Measurements from ENCODE around the gene C4orf51.
A peak's percentile ranks its signal among the peaks of the same experiment; 100 is the strongest.
"Not testable (repeated sequence)": the region's sequence is repeated elsewhere in the genome, so short reads cannot be mapped to it uniquely, and the experiment has no call there.

C4orf51 gene

DNA sequence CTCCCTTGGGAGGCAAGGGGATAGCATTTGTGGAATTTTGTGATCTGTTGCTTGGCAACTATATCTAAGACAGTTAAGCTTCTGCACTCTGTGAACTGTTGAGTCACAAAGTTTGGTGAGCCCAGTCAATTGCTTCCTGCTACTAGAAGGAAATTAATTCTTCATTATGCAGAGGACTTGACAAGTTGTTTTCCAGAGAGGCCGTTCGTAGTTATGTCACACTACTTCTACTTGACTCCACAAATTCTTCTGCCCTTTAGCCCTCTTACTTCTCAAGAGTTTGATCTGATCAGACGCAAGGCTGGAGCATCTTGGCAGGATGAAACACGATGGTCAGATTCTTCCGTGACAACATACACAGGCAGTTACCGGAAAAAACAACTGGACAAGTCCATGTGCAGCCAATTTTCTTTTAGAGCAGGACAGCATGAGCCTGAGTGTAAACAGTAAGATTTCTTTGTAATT, at the start of gene C4orf51:
Gene C4orf51, plus strand, starts transcription at position 156 of the 465 bp plus-strand sequence. Its CDS starts 58 bp downstream, at position 214.
- peak; percentile 80 for DNase-seq (ENCODE audit: low read depth, low spot score)

DNA sequence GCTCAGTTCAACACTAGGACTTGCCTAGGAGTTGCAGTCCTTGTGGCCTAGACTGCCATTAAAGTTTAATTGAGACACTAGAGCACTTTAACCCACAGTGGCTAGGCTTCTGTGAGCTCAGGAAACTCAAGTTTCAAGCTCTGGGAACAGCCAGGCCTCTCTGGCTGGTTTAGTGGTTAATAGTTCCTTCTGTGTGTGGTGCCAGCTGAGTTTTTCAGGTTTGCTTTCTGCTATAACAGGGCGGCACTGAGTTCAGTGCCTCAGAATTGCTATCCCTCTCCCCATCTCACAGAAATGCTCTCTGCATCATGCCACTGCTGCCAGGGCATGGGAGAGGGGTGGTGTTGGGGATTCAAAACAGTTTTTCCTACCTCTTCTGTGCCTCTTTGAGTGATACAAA, 44.8 kb upstream of the C4orf51 start:
- no peak for DNase-seq (ENCODE audit: low read depth, low spot score)

DNA sequence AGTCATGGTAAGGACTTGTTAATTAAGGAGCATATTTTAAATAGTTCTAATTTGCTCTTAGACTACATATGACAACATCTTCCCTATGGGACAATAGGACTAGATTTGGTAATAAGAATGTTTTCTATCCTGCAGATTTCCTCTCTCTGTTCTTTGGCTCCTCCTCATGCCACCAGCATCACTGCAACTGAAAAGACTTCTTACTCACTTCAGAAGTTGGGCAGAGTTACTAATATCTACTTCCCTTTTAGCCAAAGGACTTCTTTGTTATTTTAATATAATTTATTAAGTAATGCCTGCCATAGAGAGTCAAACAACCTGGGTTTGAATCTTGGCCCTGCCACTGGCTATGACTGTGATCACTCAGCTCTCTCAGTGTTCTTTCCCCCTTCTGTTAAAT, 44.3 kb upstream of the C4orf51 start:
- DNase-seq (ENCODE audit: low read depth, low spot score), result no peak

DNA sequence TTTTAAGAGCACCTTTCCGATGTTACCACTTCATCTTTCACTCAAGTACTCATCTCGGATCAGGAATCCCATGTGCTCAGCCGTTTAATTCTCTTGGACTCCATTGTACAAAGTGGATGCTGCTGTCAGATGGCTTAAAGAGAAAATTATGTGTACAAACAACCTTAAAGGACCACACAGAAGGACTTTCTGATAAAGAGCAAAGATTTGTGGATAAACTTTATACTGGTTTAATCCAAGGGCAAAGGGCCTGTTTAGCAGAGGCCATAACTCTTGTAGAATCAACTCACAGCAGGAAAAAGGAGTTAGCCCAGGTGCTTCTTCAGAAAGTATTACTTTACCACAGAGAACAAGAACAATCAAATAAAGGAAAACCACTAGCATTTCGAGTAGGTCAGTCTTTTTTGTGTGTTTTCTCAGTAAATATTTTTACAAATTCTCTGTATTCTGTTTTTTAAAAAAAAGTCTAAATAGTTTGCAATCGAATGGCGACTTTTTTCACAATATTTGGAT, 40.7 kb upstream of the C4orf51 start:
- no peak for DNase-seq (ENCODE audit: low read depth, low spot score)

DNA sequence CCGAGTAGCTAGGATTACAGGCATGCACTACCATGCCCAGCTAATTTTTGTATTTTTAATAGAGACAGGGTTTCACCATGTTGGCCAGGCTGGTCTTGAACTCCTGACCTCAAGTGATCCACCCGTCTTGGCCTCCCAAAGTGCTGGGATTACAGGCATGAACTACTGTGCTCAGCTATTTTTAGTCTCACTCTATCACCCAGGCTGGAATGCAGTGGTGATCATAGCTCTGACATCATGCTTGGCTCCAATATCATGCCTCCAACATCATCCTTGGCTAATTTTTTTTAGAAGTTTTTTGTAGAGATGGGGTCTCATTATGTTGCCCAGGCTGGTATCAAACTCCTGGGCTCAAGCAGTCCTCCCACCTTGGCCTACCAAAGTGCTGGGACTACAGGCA, 39.7 kb upstream of the C4orf51 start:
- peak; percentile 74 for DNase-seq (ENCODE audit: low read depth, low spot score)

DNA sequence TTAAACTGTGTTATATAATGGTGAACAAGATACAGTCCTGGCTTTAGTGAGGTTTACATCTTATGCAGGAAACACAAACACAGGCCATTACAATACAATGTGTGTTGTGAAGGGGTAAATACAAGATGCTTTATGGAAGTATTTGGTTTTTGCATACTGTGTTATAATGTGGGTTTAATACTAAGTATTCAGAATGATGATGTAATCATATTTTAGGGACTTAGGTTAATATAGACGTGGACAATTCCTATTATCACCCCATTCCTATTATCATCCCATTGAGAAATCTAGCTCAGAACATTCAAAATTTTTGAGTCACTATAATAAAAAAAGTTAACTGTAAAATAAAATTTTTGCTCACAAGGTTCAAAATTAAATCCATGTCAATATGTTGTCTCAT, 36.7 kb upstream of the C4orf51 start:
- no peak for DNase-seq (ENCODE audit: low read depth, low spot score)

DNA sequence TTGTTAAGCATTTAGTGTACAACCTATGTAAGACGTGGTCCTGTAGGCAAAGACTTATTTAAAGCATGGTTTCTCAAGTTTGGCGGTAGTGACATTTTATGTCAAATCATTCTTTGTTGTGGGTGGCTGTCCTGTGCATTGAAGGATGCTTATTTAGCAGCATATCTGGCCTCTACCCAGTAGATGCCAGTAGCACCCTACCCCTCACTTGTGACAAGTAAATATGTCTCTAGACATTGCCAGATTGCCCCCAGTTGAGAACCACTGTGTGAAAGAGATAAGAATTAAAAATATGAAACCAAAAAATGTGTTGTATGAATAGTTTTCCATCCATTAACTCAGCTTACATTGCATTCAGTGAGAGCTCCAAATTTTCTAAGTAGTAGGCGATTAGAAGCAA, 35.2 kb upstream of the C4orf51 start:
- DNase-seq (ENCODE audit: low read depth, low spot score), result no peak

DNA sequence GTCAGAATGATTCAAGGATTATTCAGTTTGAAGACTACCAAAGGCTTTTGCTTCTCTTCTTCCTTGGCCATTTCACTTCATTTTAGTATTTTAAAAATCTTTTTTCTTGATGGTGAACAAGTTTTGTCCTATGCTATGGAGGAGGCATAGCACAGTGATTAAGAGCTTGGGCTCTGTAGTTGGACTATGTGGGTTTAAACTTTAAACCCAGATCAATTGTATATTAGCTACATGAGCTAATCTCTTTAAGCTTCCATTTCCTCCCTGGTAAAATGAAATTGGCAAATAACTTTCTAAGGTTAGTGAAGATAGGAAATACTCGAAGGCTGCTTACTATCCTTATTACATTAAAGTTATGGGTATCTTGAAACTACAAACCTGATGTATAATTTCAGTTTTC, 23.8 kb upstream of the C4orf51 start:
- DNase-seq (ENCODE audit: low read depth, low spot score), result no peak

DNA sequence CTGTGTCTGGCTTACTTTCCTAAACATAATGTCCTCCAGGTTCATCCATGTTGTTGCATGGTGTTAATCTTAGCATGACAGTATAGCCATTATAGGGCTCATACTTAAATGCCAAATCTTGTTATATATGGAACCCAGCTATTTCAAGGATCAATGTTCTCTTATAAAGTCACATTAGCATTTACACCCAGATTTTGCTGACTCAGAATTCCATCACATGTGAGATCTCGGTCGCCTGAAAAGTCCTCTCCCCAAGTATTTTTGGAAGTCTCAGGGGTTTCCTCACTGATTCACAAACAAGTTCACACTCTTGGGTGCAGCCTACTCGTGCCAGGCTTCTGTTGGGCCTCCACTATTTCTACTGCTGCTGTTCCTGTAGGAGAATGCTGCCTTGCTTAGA, 19.9 kb upstream of the C4orf51 start:
- no peak for DNase-seq (ENCODE audit: low read depth, low spot score)

DNA sequence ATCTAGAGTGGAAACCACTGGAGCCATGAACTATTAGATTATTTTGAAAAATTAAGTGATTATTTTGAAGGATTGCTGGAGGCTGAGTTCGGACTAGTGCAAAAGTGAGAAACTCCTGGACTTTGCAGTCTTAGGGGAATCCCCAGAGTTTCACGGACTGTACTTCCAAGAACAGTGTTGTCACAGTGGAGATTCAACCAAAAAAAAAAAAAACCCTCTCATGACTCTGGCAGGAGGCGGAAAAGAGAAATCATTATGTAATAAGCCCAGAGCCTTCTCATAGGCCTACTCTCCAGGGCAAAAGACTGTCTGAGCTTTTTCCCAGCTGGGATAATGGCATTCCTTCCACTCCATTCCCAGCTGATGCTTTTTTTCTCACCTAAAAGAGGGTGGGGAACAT, 16.8 kb upstream of the C4orf51 start:
- DNase-seq (ENCODE audit: low read depth, low spot score), result no peak

DNA sequence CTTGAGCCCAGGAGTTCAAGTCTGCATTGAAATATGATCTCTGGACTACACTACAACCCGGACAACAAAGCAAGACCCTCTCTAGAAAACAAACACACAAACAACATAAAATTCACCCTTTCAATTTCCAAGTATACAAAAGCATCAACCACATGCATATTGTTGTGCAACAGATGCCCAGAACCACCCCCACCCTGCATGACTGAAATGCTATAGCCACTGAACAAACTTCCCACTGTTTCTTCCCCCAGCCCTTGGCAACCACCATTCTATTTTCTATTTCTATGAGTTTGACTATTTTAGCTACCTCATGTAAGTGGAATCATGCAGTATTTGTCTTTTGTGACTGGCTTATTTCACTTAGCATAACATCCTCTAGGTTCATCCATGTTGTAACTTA, 14.2 kb upstream of the C4orf51 start:
- no peak for DNase-seq (ENCODE audit: low read depth, low spot score)

DNA sequence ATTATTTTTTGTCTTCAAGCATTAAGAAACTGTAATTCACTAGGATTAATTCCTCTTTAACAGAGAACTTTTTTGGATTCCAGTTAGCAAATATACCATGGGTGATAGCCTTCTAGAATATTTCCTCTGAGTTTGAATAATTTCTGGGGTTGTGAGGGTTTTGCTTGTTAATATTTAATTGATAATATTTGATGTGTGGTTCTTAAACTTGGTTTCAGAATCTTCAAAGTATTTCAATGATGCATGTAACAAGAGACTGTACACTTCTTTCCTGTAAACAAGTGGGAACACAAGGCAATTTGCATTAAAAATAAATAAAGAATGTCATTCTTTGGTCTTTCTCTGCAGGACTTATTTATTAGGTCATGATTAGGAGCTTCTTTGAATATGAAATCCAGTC, 9.5 kb upstream of the C4orf51 start:
- no peak for DNase-seq (ENCODE audit: low read depth, low spot score)

DNA sequence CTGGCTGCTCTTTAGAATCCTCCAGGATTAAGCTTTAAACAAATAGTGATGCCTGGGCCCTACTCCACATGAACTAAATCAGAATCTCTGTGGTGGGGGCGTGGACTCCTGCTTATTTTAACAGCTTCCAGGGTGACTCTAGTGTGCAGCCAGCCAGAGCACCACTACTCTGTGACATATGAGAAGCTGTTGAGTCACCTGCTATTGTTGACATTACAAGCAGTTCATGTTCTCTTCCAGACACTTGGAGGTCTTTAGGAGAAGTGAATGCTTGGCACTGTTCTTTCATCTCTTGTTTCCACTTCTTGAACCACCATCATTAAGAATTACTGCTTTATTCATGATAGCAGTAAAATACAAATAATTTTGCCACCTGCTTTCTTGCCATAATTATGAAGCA, 426 bp upstream of the C4orf51 start:
- DNase-seq (ENCODE audit: low read depth, low spot score), result peak; percentile 88

DNA sequence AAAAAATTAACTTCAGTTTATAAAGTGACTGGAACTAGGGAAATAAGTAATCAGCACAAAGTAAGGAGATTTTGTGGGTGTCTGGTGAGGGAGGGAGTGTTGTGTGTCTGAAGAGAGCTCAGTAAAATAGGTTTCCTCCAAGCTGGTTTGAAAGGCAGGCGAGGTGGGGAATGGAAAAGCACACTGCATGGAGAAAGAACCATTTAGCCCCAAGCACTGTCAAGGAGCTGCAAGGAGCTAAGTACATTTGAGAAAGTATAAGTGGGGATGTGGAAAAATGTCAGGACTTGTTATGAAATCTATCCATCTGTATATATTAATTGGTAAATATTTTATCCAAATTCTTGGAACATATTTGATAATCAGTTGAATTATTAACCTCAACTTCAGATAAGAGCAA, 956 bp downstream of the C4orf51 start:
- DNase-seq (ENCODE audit: low read depth, low spot score), result peak; percentile 3

DNA sequence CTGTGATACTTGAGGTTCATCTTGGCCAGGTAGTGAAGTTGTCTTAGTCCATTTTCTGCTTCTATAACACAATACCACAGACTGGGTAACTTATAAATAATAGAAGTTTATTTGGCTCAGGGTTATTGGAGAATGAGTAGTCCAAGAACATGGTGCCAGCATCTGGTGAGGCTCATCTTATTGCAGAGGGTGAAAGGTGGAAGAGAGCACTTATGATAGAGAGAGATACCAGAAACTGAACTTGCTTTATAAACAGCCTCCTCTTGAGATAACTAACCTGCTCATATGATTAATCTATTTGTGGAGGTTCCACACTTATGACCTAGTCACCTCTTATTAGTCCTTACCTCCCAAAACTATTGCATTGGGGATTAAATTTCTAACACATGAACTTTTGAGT, 1.6 kb downstream of the C4orf51 start:
- no peak for DNase-seq (ENCODE audit: low read depth, low spot score)

DNA sequence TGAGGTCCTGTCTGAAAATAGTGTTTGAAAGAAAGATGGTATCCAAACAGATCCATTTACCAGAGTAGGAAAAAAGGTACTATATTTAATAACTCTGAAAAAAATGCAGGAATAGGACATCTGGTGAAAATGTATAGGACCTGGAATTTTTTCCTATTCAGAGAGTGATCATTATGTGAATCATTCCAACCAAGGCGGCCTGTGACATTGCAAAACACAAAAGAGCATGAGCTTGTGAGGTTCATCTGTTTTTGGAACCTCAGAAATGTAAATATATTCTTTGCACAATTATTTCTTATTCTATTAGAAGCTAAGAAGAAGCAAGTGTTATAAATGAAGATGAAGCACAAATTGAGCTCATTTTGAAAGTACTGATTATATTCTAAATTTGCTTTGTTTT, 2.0 kb downstream of the C4orf51 start:
- DNase-seq (ENCODE audit: low read depth, low spot score), result no peak

DNA sequence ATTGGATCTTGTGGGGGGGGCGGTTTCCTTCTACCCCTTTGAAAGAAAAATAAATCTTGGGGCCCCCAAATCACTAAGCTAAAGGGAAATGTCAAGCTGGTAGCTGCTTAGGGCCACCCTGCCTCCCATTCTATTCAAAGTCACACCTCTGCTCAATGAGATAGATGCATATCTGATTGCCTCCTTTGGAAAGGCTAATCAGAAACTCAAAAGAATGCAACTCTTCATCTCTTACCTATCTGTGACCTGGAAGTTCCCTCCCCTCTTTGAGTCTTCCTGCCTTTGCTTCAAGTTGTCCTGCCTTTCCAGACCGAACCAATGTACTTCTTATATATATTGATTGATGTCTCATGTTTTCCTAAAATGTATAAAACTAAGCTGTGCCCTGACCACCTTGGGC, 7.0 kb downstream of the C4orf51 start:
- DNase-seq (ENCODE audit: low read depth, low spot score), result no peak

DNA sequence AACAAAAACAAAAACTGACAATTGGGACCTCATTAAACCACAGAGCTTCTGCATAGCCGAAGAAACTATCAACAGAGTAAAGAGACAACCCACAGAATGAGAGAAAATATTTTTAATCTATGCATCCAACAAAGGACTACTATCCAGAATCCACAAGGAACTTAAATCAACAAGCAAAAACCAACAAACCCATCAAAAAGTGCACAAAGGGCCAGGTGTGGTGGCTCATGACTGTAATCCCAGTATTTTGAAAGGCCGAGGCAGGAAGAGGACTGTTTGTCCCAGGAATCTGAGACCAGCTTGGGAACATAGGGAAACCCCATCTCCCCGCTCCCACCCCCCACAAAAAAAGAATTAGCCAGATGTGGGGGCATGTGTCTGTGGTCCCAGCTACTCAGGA, 10.7 kb downstream of the C4orf51 start:
- no peak for DNase-seq (ENCODE audit: low read depth, low spot score)

DNA sequence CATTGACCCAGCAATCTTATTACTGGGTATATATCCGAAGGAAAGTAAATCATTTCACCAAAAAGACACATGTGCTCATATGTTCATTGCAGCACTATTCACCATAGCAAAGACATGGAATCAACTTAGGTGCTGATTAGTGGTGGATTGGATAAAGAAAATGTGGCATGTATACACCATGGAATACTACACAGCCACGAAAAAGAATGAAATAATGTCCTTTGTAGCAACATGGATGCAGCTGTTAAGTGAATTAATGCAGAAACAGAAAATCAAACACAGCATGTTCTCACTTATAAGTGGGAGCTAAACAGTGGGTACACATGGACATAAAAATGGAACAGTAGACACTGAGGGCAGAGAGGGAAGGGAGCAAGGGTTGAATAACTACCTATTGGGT, 11.5 kb downstream of the C4orf51 start:
- DNase-seq (ENCODE audit: low read depth, low spot score), result not testable (repeated sequence)

DNA sequence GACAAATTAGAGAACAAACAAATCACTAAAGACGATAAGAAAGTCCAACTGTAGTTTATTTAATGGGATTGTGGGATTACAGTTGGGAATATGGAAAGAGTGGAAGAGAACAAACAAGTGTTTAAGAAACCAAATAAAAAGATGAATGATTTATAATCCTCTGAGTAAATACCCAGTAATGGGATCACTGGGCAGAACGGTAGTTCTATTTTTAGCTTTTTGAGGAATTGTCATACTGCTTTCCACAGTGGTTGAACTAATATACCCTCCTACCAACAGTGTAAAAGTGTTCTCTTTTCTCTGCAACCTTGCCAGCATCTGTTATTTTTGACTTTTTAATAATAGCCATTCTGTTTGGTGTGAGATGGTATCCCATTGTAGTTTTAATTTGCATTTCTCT, 15.0 kb downstream of the C4orf51 start:
- DNase-seq (ENCODE audit: low read depth, low spot score), result no peak

DNA sequence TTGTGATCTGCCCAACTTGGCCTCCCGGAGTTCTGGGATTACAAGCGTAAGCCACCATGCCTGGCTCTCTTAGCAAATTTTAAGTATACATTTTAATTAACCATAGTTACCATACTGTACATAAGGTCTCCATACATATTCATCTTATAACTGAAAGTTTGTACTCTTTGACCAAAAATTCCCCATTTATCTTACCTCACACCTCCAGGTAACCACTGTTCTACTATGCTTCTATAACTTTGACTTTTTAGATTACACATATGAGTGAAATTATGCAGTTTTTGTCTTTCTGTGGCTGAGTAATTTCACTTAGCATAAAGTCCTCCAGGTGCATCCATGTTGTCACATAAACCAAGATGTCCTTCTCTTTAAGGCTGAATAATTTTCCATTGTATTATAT, 17.4 kb downstream of the C4orf51 start:
- DNase-seq (ENCODE audit: low read depth, low spot score), result no peak

DNA sequence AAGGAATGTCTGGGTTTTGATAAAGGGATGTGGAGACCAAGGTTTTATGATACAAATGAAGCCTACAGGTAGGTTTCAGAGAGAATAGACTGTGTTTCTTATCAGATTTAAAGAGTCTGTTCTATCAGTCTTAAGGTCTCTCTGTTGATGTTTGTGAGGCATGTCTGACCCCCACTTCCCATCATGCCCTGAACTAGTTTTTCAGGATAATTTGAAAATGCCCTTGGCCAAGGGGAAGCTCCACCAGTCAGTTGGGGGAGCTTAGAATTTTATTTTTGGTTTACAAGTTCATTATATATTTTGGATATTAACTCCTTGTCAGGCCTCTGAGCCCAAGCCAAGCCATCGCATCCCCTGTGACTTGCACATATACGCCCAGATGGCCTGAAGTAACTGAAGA, 18.6 kb downstream of the C4orf51 start:
- DNase-seq (ENCODE audit: low read depth, low spot score), result no peak

DNA sequence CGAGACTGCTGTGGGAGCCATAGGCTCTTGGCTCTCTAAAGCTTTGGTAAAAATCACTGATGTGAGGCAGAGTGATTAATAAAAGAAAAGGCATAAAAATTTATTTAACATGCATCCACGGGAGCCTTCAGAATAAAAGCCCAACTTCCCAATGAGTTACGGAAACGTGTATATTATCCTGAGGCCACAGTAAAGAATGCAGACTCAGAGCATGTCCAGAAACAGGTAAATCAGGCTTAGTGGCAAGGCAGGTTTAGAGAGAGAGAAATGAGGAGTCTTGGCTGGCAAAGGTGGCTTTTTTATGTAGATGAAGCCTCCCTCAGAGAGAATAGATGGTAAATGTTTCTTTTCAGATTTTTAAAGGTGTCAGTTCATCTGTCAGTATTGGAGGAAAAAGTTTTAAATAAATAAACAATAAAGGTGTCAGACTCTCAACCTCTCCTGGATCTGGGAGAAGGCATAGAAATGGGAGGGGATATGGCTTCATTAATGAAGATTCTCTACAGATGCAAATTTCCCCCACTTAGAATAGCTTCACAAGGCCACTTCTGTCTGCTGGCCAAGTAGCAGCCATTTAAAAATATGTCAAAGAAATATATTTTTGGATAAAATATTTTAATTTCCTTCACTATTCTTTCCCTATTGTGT, 24.0 kb downstream of the C4orf51 start:
- no peak for DNase-seq (ENCODE audit: low read depth, low spot score)

DNA sequence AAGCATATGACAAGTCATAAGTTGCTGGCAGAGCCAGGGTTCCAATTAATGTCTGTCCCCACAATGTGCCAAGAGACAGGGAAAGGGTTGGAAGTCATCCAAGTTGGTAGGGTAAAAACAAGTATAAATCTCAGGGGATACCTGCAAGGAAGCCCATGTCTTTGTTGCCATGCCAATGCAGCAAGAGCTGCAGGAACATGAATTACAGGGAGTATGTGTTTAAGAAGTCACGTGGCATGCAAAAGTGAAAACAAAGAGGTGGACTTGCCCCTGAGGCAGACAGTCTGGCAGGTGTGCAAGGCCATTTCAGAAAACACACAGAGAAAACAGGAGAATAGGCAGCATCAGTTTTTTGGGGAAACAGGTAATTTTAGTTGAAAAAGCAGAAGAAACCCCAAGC, 29.4 kb downstream of the C4orf51 start:
- no peak for DNase-seq (ENCODE audit: low read depth, low spot score)
